ENCODE data around the gene SELL. TPM values are rescaled to one million over a fixed set of nuclear protein-coding genes. Genes with fewer than 3 reads are reported as not detected.

Gene SELL
- total and polyA plus RNA-seq, 2 experiments from 2014 or later: not detected

- H3K4me1 ChIP-seq (ENCODE audit: insufficient read depth): peaks cover 18% of the 10 kb centered on the region
- 0 out of 2 replicates have a peak overlapping the region, but pooled peaks have one; percentile 2 for H3K4me3 ChIP-seq
- H4K20me1 ChIP-seq (replicated peaks; ENCODE audit: insufficient read depth): no peaks in the 10 kb centered on the region
- peak overlapping the region; percentile 1; the same call in 2 of the 3 replicates for H3K4me3 Mint-ChIP-seq
- no peak overlapping the region for H2AFZ ChIP-seq
- H3K36me3 Mint-ChIP-seq (ENCODE audit: low read depth): no peaks in the 10 kb centered on the region
- TF ChIP-seq JUNB (IDR thresholded peaks at IDR 0.05; ENCODE audit: unreplicated experiment): no peak
- TF ChIP-seq ZNF331 (CRISPR knock-in tag; IDR thresholded peaks at IDR 0.05; ENCODE audit: low read depth): no peak
- no peak for TF ChIP-seq ZNF462 (CRISPR knock-in tag; IDR thresholded peaks at IDR 0.05)
- no peak for TF ChIP-seq EZH2phosphoT487 (IDR thresholded peaks at IDR 0.05; ENCODE audit: unreplicated experiment)
- TF ChIP-seq STAT1 (IDR thresholded peaks at IDR 0.05; ENCODE audit: unreplicated experiment): no peak
- TF ChIP-seq CTCF (conservative IDR thresholded peaks at IDR 0.05; ENCODE audit: low read depth in 2 of 2): no peak
- no peaks in the 10 kb centered on the region for H3K79me2 ChIP-seq (replicated peaks; ENCODE audit: insufficient read depth)
- H3K9me3 Mint-ChIP-seq: no peaks in the 10 kb centered on the region
- H3K9me2 ChIP-seq (ENCODE audit: insufficient read depth): no peaks in the 10 kb centered on the region
- H3K36me3 ChIP-seq (ENCODE audit: insufficient read depth): no peaks in the 10 kb centered on the region
- ATAC-seq: peak; percentile 77
- no peak overlapping the region for H3K27ac Mint-ChIP-seq
- H3K27me3 Mint-ChIP-seq (ENCODE audit: insufficient read depth, low read depth, poor library complexity): peaks cover 39% of the 10 kb centered on the region
- peak; percentile 52 for DNase-seq (ENCODE audit: low spot score)
- H3K27me3 ChIP-seq (ENCODE audit: insufficient read depth): peaks cover 80% of the 10 kb centered on the region
- H3K4me1 Mint-ChIP-seq: peaks cover 21% of the 10 kb centered on the region
- peak overlapping the region; percentile 26 for H3K4me2 ChIP-seq
- no peaks in the 10 kb centered on the region for H3F3A ChIP-seq (replicated peaks; ENCODE audit: low read depth)
- H3K27ac ChIP-seq (ENCODE audit: low read depth): no peak overlapping the region
These were observed 20.9 kb downstream of the SELL start for GRCh38 chr1:169690489-169690888.

Measured in GM23338 (cell line).